Fibroblast of skin of scalp (primary cell): ENCODE results near the gene GPRASP2. TPM values are rescaled to one million over a fixed set of nuclear protein-coding genes. Genes with fewer than 3 reads are reported as not detected.
"Not testable (repeated sequence)": the region's sequence is repeated elsewhere in the genome, so short reads cannot be mapped to it uniquely, and the experiment has no call there.

Source experiments
- DNase-seq: peaks from one replicate; pipeline ENCODE4 v3.0.0-alpha.2; 2013
- polyA plus RNA-seq, 2 experiments: library from polyadenylated mRNA; unstranded; fragments of 120-200 nt; gene quantifications; one replicate each; pipeline ENCODE4 v1.2.1, GENCODE V29; 2013; ENCODE audit not compliant: insufficient read length in 2 of 2

The GPRASP2 gene
- 7.8 TPM for polyA plus RNA-seq (2013, experiment 1 of 2; ENCODE audit: insufficient read length)
- 7.9 TPM for polyA plus RNA-seq (2013, experiment 2 of 2; ENCODE audit: insufficient read length)

DNA sequence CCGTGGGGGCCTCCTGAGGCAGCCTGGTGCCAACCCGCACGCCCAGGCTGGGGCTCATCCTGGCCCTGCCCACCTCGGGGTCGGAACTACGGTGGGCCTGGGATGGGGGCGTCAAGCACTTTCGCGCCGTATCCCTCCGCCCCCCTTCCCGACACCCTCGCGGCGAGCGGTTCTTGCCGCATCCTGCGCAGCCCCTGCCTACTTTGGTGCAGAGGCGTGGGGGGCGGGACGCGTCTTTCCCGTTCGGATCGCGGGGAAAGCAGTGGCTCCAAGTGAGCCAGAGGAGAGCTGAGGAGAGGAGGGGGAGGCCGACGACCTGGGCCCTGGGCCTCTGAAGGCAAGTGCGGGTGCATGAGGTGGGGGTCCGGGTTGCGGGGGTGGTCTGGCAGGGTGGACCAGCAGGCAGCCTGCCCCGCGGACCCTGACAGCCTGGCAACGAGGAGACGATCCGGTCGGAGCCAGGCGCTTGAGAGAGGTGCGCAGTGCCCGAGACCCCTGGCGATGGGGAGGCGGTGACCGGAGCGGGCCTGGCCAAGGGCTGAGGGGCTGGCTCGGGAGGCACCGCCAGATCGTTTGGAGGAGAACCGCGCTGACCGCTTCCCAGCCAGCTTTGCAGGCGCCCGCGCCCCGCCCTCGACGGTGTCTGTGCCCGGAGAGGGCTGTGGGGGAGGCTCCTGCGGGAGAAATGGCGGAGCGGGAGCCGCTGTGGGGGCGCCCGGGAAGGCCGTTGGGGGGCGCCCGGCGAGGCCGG, at the start of gene GPRASP2:
Gene GPRASP2 (plus strand): TSS at position 233 of the 751 bp plus-strand sequence. CDS start 2,422 bp downstream, outside the sequence.
- peak; percentile 22 for DNase-seq

DNA sequence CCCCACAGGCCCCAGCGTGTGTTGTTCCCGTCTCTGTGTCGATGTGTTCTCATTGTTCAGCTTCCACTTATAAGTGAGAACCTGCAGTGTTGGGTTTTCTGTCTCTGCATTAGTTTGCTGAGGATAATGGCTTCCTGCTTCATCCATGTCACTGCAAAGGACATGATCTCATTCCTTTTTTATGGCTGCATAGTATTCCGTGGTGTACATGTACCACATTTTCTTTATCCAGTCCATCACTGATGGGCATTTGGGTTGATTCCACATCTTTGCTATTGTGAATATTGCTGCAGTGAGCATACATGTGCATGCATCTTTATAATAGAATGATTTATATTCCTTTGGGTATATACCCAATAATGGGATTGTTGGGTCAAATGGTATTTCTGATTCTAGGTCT, 48.4 kb upstream of the GPRASP2 start:
- not testable (repeated sequence) for DNase-seq

DNA sequence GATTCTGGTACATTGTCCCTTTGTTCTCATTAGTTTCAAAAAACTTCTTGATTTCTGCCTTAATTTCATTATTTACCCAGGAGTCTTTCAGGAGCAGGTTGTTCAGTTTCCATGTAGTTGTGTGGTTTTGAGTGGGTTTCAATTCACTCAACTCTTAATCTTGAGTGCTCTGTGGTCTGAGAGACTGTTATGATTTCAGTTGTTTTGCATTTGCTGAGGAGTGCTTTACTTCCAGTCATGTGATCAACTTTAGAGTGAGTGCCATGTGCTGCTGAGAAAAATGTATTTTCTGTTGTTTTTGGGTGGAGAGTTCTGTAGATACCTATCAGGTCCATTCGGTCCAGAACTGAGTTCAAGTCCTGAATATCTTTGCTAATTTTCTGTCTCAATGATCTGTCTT, 45.2 kb upstream of the GPRASP2 start:
- not testable (repeated sequence) for DNase-seq

DNA sequence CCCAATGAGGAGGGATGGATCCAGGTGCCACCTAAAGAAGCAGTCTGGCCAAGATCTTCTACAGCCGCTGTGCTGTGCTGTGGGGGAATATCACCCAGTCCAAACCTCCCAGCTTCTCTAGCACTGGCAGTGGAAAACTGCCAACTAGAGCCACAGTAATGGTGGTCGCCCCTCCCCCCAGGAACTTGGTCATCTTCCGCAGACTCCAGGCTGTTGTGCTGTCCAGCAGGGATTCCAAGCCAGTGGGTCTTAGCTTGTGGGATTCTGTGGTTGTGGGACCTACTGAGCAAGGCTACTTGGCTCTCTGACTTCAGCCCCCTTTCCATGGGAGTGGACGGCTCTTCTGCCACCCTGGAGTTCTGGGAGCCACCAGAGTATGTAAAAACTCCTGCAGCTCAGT, 42.7 kb upstream of the GPRASP2 start:
- DNase-seq = no peak

DNA sequence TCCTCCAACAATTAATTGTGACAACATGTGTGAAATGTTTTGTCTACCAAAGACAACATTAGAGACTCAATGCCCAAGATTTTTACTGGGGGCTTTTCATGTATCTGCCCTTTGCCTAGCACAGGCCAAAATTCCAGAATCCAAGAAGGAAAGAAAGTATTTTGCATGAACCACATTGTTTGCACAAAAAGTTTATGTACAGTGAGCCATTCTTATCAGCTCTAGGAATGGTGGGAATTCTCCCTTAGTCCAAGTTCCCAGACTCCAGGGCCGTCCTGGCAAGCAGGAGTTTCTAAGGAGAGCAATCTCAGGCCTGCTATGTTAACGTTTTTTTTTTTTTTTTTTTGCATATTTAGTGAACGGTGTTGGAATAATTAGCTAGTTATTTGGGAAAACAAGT, 39.4 kb upstream of the GPRASP2 start:
- DNase-seq = peak; percentile 54

DNA sequence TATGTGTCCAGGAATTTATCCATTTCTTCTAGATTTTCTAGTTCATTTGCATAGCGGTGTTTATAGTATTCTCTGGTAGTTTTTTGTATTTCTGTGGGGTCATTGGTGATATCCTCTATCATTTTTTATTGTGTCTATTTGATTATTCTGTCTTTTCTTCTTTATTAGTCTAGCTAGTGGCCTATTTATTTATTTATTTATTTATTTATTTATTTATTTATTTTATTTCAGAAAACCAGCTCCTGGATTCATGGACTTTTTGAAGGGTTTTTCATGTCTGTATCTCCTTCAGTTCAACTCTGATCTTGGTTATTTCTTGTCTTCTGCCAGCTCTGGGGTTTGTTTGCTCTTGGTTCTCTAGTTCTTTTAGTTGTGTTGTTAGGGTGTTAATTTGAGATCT, 34.8 kb upstream of the GPRASP2 start:
- not testable (repeated sequence) for DNase-seq

DNA sequence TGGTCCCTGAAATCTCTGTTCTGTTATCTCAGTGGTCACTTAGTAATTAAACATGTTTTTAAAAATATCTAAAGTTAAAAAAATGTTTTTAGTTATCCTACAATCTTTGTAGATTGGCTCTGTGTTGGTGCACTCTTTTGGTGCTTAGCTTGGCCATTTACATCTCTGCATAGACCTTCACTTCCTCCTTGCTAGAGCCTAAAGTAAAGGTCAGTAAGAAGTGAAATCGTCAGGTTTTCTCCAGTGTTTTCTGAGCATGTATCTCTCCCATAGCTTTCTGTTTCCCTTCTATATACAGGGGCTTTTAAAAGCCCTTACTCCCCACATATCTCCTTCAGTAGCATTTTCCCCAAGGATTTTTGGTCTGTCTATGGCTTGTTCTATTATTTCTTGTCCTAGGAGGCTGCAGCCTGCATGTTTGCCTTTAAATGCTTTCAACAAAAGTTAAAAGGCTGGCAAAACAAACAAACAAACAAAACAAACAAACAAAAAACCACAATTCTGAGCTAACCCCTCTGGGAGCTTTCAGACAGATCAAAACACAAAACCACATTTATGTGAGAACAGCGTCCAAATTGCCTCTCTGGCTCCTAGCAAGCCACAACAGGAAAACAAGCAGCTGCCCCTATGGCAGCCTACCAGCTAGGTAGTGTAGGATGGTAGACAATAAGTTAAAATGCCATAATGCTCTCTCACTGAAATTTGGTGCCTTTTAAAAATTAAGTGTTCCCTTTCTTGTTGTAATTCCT, 27.3 kb upstream of the GPRASP2 start:
- no peak for DNase-seq

DNA sequence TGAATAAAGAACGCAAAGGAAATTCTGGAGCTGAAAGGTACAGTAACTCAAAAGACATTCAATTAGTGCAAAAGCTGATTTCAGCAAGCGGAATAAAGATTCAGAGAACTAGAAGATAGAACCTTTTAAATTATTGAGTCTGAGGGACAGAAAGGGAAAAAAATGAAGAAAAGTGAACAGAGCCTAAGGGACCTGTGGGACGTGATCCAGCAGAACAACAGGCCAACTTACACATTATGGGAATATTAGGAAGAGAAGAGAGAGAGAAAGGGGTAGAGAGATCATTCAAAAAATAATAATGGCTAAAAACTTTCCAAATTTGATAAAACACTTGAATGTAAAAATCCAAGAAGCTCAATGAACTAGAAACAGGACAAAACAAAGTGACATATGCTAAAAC, 17.5 kb upstream of the GPRASP2 start:
- DNase-seq = no peak

DNA sequence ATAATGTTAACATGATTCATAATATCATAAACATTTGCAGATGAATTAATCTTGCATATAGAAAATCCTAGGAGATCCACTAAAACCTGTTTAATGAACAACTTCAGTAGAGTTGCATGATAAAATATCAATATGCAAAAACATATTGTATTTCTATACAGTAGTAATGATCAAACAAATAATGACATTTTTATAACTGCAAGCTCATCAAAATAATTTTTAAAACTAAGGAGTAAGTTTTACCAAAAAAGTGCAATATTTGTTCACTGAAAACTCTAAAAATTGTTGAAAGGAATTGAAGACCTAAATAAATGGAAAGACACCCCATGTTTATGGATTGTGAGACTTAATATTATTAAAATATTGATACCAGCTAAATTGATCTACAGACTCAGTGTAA, 15.9 kb upstream of the GPRASP2 start:
- no peak for DNase-seq

DNA sequence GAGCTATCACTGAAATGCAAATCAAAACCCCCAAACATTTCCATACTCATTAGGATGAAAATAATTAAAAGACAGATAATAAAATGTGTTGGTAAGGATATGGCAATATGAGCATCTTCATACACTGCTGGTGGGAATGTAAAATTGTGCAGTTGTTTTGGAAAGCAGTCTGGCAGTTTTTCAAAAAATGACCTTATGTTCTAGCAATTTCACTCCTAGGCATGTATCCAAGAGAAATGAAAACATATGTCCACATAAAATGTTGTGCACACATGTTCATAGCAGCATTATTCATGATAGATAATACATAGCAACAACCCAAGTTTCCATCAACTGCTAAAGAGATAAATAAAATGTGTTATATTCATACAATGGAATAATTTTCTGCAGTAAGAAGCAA, 14.8 kb upstream of the GPRASP2 start:
- DNase-seq = peak; percentile 62

DNA sequence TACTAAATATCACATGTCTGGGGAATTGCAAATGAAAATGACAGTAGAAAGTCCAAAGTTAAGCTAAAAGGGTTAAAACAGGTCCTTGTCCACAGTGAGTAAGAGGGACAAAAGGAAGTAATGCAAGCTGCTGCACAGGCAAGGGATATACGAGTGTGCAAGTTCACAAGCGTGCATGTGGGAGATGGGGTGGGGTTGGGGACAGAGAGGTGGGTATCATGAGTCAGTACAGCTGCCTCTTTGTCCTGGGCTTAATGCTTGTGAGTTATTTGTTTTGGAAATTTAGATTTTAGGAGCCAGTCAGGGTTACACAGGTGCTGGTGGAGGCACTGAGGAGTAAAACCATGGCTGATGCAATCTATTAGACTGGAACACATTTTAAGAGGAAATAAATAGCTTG, 3.3 kb upstream of the GPRASP2 start:
- no peak for DNase-seq

DNA sequence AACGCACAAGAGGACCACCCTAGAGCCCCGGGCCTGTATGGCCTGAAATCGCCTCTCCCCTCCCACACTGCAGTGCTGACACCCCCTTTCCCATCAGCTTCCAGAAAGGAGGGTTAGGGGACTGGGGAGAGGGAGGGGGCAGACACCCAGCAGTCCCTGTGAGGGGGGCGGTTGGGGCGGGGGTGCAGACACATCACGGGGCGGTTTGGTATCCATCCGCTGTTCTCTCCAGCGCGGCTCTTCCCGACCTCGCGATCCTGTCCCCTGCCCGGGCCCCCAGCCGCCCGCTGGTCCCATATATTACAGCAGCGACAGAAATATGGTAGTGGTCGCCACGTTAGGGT, 404 bp upstream of the GPRASP2 start:
- DNase-seq = peak; percentile 3

DNA sequence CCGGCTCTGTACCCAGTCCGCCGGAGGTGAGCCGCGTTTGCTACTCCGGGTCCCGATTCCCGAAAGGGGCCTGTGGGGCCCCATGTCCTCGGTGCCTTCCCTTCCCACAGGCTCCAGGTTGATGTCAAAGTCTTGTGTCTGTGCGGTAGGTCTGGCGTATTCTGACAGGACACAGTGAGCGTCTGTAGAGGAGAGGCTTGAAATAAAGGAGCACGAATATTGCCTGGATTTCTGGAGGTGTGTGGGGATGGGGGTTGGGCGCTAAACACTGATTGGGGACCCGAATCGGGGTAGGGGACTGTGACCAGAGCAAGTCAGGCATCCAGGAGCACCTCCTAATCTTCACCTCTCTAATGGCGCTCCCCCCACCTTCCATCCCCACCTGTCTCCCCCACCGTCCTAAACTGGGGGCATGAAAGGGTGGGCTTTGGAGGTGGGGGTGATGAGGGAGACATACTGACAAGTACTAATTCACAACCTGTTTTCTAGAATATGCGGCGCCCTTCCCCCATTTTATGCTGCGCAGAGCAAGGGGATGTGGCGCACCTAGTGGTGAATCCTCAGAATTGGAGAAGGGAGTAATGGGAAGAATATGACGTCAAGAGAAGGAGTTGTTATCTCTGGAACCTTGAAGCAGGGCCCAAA, 855 bp downstream of the GPRASP2 start:
- DNase-seq = peak; percentile 57

DNA sequence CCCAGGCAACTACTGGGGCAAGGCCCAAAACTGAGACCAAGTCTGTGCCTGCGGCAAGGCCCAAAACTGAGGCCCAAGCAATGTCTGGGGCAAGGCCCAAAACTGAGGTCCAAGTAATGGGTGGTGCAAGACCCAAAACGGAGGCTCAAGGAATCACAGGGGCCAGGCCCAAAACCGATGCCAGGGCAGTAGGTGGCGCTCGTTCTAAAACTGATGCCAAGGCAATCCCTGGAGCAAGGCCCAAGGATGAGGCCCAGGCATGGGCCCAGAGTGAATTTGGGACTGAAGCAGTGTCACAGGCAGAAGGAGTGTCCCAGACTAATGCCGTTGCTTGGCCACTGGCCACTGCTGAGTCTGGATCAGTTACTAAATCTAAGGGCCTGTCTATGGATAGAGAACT, 2.7 kb downstream of the GPRASP2 start:
- DNase-seq = no peak

DNA sequence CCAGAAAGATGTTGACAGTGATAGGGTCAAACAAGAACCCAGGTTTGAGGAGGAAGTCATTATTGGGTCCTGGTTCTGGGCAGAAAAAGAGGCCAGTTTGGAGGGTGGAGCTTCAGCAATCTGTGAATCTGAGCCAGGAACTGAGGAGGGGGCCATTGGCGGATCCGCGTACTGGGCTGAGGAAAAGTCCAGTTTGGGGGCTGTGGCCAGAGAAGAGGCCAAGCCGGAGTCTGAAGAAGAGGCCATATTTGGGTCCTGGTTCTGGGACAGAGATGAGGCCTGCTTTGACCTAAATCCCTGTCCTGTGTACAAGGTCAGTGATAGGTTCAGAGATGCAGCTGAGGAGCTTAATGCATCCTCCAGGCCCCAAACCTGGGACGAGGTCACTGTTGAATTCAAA, 3.7 kb downstream of the GPRASP2 start:
- no peak for DNase-seq

DNA sequence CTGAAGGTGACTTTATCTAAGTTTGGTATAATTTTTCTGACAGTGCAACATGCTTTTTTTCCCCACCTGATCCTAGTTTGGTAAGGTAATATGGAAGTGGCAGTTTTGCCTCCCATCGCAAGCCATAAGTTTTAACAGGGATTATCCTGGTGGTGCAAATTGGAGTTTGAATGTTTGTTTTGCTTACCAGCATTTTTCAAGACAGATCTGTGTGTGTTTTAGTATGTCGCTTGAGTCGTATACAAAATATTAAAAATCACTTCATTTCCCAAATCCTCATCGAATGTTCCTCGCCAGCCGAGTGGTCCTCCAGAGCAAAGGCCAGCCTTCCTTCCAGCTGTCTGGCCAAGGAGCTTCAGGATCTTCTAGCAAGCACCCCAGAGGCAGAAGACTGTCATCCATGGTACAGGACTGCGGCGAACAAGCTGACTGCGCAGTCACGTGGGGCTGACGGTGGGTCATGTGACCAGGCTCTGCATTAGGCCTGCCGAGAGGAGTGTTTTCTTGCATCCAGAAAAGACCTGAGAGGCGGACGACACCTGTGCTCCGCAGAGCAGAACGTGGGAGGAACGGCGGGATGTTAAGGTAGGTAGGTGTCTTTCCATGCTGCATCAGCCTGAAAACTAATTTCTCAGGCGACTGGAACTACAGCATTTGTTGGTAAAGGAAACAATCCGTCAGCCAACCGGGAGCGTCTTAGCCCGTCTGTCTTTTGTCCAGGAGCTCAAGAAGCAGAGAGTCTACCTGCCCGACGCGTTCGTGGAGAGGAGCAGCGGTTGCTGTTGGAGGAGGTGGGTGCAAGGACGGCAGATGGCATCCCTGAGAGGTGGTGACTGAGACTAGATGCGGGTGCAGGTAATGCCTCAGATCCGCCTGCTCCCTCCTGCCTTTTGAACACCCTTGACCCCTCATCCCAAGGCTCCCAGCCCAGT, 8.3 kb downstream of the GPRASP2 start, which contains the start of gene GPRASP3:
Gene GPRASP3 (plus strand): TSS at position 507 of the 932 bp plus-strand sequence. CDS start 28,253 bp downstream, outside the sequence.
- peak; percentile 77 for DNase-seq

DNA sequence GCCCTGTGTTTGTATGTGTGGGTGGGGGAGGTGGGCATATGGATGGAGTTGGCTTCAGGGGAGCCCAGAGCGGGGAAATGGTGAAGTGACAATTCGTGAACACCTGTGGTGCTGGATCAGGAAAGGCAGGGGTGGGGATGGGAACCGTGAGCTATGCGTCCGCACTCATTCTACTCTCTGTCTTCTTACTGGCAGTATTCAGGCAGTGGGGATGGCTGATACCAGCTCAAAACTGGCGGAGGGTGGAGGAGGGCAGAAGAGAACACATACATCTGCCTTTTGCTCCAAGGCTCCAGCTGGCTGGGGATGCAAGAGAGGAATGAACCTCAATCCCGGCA, 8.9 kb downstream of the GPRASP2 start:
- not testable (repeated sequence) for DNase-seq

DNA sequence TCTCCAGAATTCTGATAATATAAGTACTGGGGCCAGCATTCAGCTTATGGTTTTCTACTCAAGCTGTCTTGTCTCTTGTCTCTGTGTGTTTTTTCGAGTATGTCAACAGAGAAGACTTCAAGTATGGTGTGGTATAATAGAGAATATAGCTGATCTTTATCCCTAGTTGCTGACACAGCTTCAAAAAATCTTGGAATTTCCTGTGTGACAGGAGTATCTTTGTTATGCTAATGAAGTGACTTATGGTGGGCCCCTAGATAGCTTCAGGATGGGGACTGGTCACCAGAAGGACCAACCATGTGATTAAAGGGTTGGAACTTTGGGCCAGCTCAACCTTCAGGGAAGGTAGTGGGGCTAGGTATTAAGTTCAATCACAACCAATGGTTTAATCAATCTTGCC, 11.2 kb downstream of the GPRASP2 start:
- no peak for DNase-seq

DNA sequence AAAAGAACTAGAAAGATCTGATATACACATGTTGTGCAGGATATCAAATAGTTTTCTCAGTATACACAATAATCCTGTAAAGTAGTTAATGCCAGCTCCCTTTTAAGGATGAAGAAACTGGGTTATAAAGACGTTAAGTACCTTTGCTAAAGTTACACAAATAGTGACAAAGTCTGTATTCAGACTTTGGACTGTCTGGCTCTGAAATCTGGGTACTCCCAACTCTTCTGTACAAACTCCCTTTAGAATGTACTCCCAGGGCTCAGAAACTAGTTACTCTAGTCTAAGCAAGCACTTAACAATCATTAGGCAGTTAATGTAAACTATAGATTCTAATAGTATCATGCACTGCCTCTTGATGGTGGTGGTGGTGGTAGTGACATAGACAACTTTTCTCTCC, 15.5 kb downstream of the GPRASP2 start:
- no peak for DNase-seq

DNA sequence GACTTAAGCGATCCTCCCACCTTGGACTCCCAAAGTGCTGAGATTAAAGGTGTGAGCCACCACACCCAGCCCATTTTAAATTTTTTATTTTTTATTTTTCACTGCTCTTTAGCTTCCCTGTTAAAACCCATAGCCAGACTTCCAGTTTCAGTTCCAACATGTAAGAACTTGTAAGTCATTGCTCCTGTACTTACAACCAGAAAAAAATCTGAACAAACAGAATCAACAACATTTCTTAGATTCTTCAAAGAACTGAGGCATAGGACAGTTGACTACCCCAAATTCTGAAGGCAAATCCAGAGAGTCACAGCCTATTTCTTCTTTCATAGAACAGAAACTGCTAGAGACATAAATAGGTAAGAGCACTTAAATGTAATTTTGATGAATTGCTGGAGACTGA, 16.4 kb downstream of the GPRASP2 start:
- no peak for DNase-seq

DNA sequence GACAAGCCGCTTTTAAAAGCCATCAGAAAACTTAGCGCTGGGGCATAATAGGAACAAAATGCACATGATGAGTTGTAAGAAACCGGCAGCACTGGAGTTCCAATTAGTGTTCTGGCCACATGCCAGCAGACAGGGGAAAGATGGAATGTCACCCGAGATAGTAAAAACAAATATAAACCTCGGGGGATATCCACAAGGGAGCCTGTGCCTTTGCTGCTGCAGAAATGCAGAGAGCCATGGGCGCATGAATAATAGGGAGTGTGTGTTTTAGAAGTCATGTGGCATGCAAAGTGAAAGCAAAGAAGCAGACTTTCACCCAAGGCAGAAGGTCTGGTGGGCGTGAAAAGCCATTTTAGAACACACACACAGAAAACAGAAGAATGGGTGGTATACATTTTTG, 27.4 kb downstream of the GPRASP2 start:
- peak; percentile 39 for DNase-seq

DNA sequence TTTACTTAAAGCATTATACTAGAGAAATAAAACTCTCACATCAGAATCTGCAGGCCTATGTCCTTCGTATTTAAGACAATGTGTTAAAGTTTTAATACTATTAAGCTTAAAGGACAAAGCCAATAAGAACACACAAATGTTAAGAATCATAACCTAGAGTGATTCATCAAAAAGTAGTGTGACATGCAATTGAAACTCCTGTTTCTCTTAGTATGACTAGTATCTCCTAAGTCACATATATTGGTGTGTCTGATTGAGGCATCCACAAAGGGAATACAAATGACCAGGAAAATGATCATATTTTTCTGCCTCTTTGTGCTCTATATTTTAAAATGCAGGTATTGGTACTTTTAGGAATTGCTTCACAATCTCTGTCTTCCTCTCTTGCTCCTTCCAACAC, 32.1 kb downstream of the GPRASP2 start:
- no peak for DNase-seq

DNA sequence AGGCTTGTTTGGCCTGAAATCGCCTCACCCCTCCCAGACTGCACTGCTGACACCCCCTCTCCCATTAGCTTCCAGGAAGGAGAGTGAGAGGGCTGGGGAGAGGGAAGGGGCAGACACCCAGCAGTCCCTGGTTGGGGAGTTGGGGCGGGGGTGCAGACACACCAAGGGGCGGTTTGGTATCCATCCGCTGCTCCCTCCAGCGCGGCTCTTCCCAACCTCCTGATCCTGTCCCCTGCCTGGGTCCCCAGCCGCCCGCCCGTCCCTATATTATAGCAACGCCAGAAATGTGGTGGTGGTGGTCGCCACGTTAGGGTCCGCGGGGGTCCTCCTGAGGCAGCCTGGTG, 33.2 kb downstream of the GPRASP2 start:
- no peak for DNase-seq
